PC-9 (cell line): ENCODE results near the gene ADSS1. TPM values are rescaled to one million over a fixed set of nuclear protein-coding genes. Genes with fewer than 3 reads are reported as not detected.

Source experiments
- BruUV-seq: library from RNA; stranded (reverse); fragments of 400-500 nt; replicated peaks from 2 replicates; lab custom pipeline; 2021; lab: Mats Ljungman, UMichigan
- CTCF ChIA-PET: fragments of 300-600 bp; sonication (Branson Sonifier 250); formaldehyde crosslinking; loops from one replicate; lab custom pipeline; 2022; ENCODE audit warnings: antibody characterized with exemption; lab: Charles Lee
- POLR2A ChIA-PET: fragments of 300-600 bp; sonication (Branson Sonifier 250); formaldehyde crosslinking; loops from one replicate; lab custom pipeline; 2022; ENCODE audit warnings: antibody characterized with exemption; ENCODE audit not compliant: unreplicated experiment; lab: Charles Lee
- DNase-seq, 2 experiments: peaks; one replicate each; pipeline versions ENCODE4 v3.0.0 to v3.0.0-alpha.2; 2015 to 2022; ENCODE audit warnings: mixed read lengths in 1 of 2
- H2AFZ ChIP-seq: fragments of 200-600 bp; sonication (generic); 2 replicates; pipeline ENCODE4 v1.8.1; 2017; ENCODE audit warnings: antibody characterized with exemption
- H3F3A ChIP-seq: fragments of 200-600 bp; sonication (generic); 2 replicates; pipeline ENCODE4 v1.8.1; 2017; ENCODE audit warnings: antibody characterized with exemption, mild to moderate bottlenecking, low read depth; ENCODE audit not compliant: insufficient read depth
- H3K27ac ChIP-seq: fragments of 200-600 bp; sonication (generic); 2 replicates; pipeline ENCODE4 v1.6.1; 2016; ENCODE audit warnings: mixed run types
- H3K27me3 ChIP-seq: fragments of 200-600 bp; sonication (generic); 2 replicates; pipeline ENCODE4 v1.6.1; 2016; ENCODE audit warnings: low read depth, mixed run types; ENCODE audit not compliant: insufficient read depth
- H3K36me3 ChIP-seq: fragments of 200-600 bp; sonication (generic); 2 replicates; pipeline ENCODE4 v1.6.1; 2016; ENCODE audit warnings: low read depth, mixed run types
- H3K4me1 ChIP-seq: fragments of 200-600 bp; sonication (generic); replicated peaks from 2 replicates; pipeline ENCODE4 v1.6.1; 2016; ENCODE audit warnings: mixed run types; ENCODE audit not compliant: insufficient read depth
- H3K4me2 ChIP-seq: fragments of 200-600 bp; sonication (generic); 2 replicates; pipeline ENCODE4 v1.6.1; 2017; ENCODE audit warnings: mixed run types
- H3K4me3 ChIP-seq: fragments of 200-600 bp; sonication (generic); 2 replicates; pipeline ENCODE4 v1.6.1; 2016; ENCODE audit warnings: mixed run types
- H3K79me2 ChIP-seq: fragments of 200-600 bp; sonication (generic); 2 replicates; pipeline ENCODE4 v1.6.1; 2017; ENCODE audit warnings: low read depth, mixed run types
- H3K9me2 ChIP-seq: fragments of 200-600 bp; sonication (generic); 2 replicates; pipeline ENCODE4 v1.8.1; 2017; ENCODE audit warnings: mild to moderate bottlenecking; ENCODE audit not compliant: insufficient read depth
- H3K9me3 ChIP-seq: fragments of 200-600 bp; sonication (generic); 2 replicates; pipeline ENCODE4 v1.8.1; 2016; ENCODE audit warnings: low read depth; ENCODE audit not compliant: insufficient read depth
- H4K20me1 ChIP-seq: fragments of 200-600 bp; sonication (generic); 2 replicates; pipeline ENCODE4 v1.8.1; 2017; ENCODE audit not compliant: insufficient read depth
- EZH2 ChIP-seq: fragments of 200-600 bp; sonication (generic); IDR thresholded peaks from 2 replicates; pipeline ENCODE4 v1.8.0; 2017; ENCODE audit warnings: antibody characterized with exemption, low read depth
- intact Hi-C: fragments of 100-400 bp; cut with micrococcal nuclease; formaldehyde crosslinking; loops from one replicate; pipeline ENCODE4 v1.10.0; 2022; ENCODE audit not compliant: unreplicated experiment
- total RNA-seq: library from RNA; stranded (reverse); gene quantifications from 2 replicates; pipeline ENCODE4 v1.2.3, GENCODE V29; 2021
- TF ChIP-seq, protein P1 (sequence below): fragments of 200-600 bp; sonication (generic); conservative IDR thresholded peaks from 2 replicates; pipeline ENCODE4 v1.6.1; 2017; ENCODE audit warnings: mixed run types, antibody characterized with exemption, mild to moderate bottlenecking, moderate library complexity

Gene ADSS1
- total RNA-seq, 1 experiment from 2014 or later = 5.8 TPM

DNA sequence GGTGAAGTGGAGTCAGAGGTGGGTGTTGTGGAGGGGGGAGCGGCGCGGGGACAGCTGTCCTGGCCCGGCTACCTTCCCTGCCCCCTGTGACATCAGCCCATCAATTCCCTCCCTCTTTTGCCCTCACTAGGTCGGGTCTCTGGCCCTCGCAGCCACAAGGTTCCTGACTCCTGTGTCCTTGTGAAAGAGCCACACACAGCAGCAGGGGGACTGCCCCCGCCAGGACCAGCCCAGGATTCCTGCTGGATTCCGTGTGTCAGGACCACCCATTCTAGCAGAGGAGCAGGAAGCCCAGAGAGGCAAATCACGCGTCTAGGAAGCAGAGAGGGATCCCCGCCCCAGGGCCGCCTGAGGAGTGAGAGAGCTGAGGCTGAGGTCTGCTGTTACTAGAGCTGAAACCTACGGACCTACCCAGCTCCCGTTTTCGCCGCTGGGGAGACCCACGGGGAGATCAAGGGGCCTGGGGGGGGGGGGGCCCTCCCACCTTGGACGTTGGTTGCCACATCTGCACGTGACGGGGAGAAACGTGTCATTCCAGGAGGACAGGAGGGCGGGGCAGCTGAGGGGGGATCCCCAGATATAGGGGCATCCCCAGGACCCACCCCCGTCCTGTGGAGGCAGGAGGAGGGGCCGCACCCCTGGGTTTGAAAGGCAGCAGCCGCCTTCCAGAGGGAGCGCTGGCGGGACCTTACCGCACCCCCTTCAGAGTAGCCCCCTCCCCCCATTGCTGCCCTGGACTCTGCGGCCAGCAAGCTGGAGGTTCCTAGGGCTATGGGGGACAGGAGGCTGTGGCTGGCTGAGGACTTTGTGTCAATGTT, 47.1 kb upstream of the ADSS1 start:
- peak overlapping the region; percentile 86 for H3K4me2 ChIP-seq
- intact Hi-C loops = no loop called here
- peak overlapping the region; percentile 91 for H3K27ac ChIP-seq
- peaks cover 11% of the 10 kb centered on the region; the same call in 1 of the 2 replicates for H3F3A ChIP-seq
- peak overlapping the region; percentile 68; the same call in 1 of the 2 replicates for H3K4me3 ChIP-seq
- BruUV-seq = no TSS peak
- H3K27me3 ChIP-seq = no peaks in the 10 kb centered on the region
- no peaks in the 10 kb centered on the region for H3K9me3 ChIP-seq
- TF ChIP-seq, protein P1, sequence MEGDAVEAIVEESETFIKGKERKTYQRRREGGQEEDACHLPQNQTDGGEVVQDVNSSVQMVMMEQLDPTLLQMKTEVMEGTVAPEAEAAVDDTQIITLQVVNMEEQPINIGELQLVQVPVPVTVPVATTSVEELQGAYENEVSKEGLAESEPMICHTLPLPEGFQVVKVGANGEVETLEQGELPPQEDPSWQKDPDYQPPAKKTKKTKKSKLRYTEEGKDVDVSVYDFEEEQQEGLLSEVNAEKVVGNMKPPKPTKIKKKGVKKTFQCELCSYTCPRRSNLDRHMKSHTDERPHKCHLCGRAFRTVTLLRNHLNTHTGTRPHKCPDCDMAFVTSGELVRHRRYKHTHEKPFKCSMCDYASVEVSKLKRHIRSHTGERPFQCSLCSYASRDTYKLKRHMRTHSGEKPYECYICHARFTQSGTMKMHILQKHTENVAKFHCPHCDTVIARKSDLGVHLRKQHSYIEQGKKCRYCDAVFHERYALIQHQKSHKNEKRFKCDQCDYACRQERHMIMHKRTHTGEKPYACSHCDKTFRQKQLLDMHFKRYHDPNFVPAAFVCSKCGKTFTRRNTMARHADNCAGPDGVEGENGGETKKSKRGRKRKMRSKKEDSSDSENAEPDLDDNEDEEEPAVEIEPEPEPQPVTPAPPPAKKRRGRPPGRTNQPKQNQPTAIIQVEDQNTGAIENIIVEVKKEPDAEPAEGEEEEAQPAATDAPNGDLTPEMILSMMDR = no peak
- TF ChIP-seq EZH2 = no peak
- no peaks in the 10 kb centered on the region for H4K20me1 ChIP-seq
- H3K79me2 ChIP-seq = no peaks in the 10 kb centered on the region
- peaks cover 40% of the 10 kb centered on the region for H3K4me1 ChIP-seq
- no peak for DNase-seq
- H2AFZ ChIP-seq = no peak overlapping the region
- POLR2A ChIA-PET = interaction anchor here (1.3 to 1.8 kb wide), 2 partner anchors 11 to 18 kb away, joined by 12 to 13 read pairs; no protein-coding TSS in a partner anchor
- CTCF ChIA-PET = no interaction called here
- H3K9me2 ChIP-seq = no peaks in the 10 kb centered on the region
- no peaks in the 10 kb centered on the region for H3K36me3 ChIP-seq

DNA sequence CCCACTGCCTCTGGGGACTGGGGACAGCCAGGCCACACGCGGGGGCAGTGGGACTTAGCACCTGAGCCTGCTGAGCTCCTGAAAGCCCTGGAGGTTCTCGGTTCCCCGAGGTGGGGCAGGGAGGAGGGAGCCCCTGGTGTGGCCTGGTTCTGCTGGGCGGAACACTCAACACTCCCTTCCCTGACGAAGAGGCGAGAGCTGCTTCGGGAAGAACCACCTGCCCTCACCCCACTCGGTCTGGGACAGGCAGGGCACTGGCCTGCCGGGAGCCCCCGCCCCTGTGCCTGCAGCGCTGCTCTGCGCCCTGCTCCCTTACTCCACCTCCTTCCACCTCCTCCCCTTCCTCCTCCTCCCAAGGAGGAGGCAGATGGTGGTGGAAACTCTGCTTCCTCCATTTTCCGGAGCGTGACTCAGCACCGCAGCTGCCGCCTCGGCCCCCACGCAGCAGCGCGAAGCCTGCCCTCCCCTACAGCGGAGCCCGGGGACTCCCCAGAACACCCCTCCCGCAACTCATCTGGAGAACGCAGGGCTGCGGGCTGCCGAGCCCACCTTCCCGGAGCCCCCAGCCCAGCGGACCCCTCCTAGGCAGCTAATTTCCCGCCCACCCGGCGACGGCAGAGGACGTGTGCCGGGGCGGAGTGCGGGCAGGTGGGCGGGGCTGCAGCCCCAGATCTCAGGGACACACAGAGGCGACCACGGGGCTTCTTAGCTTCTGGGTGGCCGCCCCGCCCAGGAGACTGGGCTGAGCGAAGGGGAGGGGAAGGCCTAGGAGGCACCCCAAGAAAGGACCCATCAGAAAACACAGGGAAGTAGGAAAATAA, 46.3 kb upstream of the ADSS1 start:
- Histone ChIP-seq H3K79me2 (no peaks in the 10 kb centered on the region), H2AFZ (peak overlapping the region; percentile 86), H3K4me2 (peak overlapping the region; percentile 86), H3K27ac (peak overlapping the region; percentile 91), H3K9me3 (no peaks in the 10 kb centered on the region), H3K9me2 (no peaks in the 10 kb centered on the region), H3F3A (peaks cover 16% of the 10 kb centered on the region), H3K27me3 (no peaks in the 10 kb centered on the region), H3K4me3 (peak overlapping the region; percentile 68), H3K4me1 (peaks cover 48% of the 10 kb centered on the region), H4K20me1 (no peaks in the 10 kb centered on the region), H3K36me3 (no peaks in the 10 kb centered on the region)
- ChIA-PET POLR2A (interaction anchor here (0.6 to 1.8 kb wide), 4 partner anchors 10 to 17 kb away, joined by 4 to 13 read pairs (median 8); no protein-coding TSS in a partner anchor), CTCF (interaction anchor here (0.6 kb wide), 1 partner anchor 37 kb away, joined by 3 read pairs; no protein-coding TSS in a partner anchor)
- TF ChIP-seq EZH2 = no peak
- TF ChIP-seq, protein P1 = no peak
- DNase-seq = peak; percentile 66 to 83
- intact Hi-C loops = no loop called here
- BruUV-seq = TSS peak; percentile 27

DNA sequence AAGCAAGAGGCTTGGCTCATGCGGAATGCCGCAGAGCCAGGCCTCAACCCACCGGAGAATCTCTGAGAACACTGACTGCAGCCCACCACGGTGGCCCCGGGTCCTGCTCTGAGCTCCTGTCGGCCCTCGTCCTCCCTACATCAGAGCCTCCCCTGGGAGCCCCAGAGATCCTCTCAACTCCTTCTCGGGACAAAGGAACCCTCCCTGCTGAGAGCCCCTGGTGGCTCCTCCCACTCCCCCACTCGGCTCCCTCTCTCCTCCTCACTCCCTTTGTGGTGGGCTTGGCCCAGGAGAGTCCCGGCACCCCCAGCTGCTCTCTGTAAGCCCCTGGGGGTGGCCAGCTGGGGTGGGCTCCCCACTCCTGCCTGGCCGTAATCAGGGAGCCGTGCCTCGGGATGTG, 45.7 kb upstream of the ADSS1 start:
- no peaks in the 10 kb centered on the region for H4K20me1 ChIP-seq
- no peaks in the 10 kb centered on the region for H3K27me3 ChIP-seq
- POLR2A ChIA-PET = interaction anchor here (0.6 to 1.8 kb wide), 4 partner anchors 9 to 16 kb away, joined by 4 to 13 read pairs (median 8); no protein-coding TSS in a partner anchor
- H3K27ac ChIP-seq = peak overlapping the region; percentile 91
- H3K4me2 ChIP-seq = peak overlapping the region; percentile 86
- H3K79me2 ChIP-seq = no peaks in the 10 kb centered on the region
- BruUV-seq = TSS peak; percentile 81
- no peaks in the 10 kb centered on the region for H3K9me3 ChIP-seq
- no peak for TF ChIP-seq EZH2
- TF ChIP-seq, protein P1 = no peak
- no peaks in the 10 kb centered on the region for H3K9me2 ChIP-seq
- peak overlapping the region; percentile 86 for H2AFZ ChIP-seq
- CTCF ChIA-PET = interaction anchor here (0.6 kb wide), 1 partner anchor 37 kb away, joined by 3 read pairs; no protein-coding TSS in a partner anchor
- H3F3A ChIP-seq = peaks cover 18% of the 10 kb centered on the region
- H3K4me3 ChIP-seq = peak overlapping the region; percentile 68
- intact Hi-C loops = no loop called here
- no peaks in the 10 kb centered on the region for H3K36me3 ChIP-seq
- peaks cover 54% of the 10 kb centered on the region for H3K4me1 ChIP-seq
- DNase-seq = no peak
